ENCODE data around the gene TTC22.

TTC22 gene

DNA sequence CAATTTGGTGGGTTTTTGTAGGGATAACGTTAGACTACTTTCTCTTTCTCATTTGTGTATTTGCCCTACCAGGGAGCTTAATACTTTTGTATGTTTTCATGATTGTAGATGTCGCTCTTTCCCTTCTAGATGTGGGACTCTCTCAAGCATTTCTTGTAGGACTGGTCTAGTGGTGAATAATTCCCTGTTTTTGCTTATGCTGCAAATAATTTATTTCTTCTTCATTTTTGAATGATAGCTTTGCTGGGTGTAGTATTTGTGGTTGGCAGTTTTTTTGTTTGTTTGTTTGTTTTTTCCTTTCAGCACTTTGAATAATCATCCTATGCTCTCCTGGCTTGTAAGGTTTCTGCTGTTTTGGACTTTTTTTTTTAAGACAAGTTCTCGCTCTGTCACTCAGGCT, 22.5 kb upstream of the TTC22 start:
- no peaks in the 10 kb centered on the region for H3K9me3 ChIP-seq (ENCODE audit: control insufficient read depth, low read length)
- no peaks in the 10 kb centered on the region for H3K27me3 ChIP-seq (ENCODE audit: control insufficient read depth, insufficient read depth, low read length)
- H3K9ac ChIP-seq (ENCODE audit: low read length), result no peak overlapping the region
- H3K36me3 ChIP-seq (ENCODE audit: control insufficient read depth, insufficient read depth, low read length), result no peaks in the 10 kb centered on the region
- no peak overlapping the region for H3K4me3 ChIP-seq (ENCODE audit: low read length)
- no peaks in the 10 kb centered on the region for H3K4me1 ChIP-seq (ENCODE audit: control insufficient read depth, insufficient read depth, low read length)

DNA sequence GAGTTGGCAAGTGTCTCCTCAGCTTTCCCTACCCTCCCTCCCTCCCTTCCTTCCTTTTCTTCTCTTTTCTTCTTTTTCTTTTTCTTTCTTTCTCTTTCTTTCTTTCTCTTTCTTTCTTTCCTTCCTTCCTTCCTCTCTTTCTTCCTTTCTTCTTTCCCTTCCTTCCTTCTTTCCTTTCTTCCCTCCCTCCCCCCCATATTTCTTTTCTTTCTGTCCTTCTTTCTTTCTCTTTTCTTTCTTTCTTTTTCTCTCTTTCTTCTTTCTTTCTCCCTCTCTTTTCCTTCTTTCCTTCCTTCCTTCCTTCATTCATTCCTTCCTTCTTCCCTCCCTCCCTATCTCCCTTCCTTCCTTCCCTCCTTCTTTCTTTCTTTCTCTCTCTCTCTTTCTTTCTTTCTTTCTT, 18.6 kb upstream of the TTC22 start:
- H3K9ac ChIP-seq (ENCODE audit: low read length), result no peak overlapping the region
- H3K4me1 ChIP-seq (ENCODE audit: control insufficient read depth, insufficient read depth, low read length), result no peaks in the 10 kb centered on the region
- H3K4me3 ChIP-seq (ENCODE audit: low read length), result no peak overlapping the region
- no peaks in the 10 kb centered on the region for H3K36me3 ChIP-seq (ENCODE audit: control insufficient read depth, insufficient read depth, low read length)
- H3K27me3 ChIP-seq (ENCODE audit: control insufficient read depth, insufficient read depth, low read length), result no peaks in the 10 kb centered on the region
- H3K9me3 ChIP-seq (ENCODE audit: control insufficient read depth, low read length), result no peaks in the 10 kb centered on the region

DNA sequence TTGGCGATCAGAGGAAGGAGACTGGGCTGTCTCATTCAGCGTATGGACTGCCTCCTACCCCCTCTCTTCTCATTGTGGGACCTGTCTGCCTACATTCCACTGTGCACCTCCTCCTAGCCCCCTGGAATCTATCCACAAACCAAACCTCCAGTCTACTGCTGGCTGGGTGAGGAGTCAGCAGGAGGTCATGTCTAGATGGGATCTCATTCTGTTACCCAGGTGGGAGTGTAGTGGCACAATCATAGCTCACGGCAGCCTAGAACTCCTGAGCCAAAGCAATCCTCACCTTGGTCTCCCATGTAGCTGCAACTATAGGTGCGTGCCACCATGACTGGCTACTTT, 18.0 kb upstream of the TTC22 start:
- Histone ChIP-seq H3K36me3 (ENCODE audit: control insufficient read depth, insufficient read depth, low read length) (no peaks in the 10 kb centered on the region), H3K4me1 (ENCODE audit: control insufficient read depth, insufficient read depth, low read length) (no peaks in the 10 kb centered on the region), H3K4me3 (ENCODE audit: low read length) (no peak overlapping the region), H3K9me3 (ENCODE audit: control insufficient read depth, low read length) (no peaks in the 10 kb centered on the region), H3K9ac (ENCODE audit: low read length) (no peak overlapping the region), H3K27me3 (ENCODE audit: control insufficient read depth, insufficient read depth, low read length) (no peaks in the 10 kb centered on the region)

DNA sequence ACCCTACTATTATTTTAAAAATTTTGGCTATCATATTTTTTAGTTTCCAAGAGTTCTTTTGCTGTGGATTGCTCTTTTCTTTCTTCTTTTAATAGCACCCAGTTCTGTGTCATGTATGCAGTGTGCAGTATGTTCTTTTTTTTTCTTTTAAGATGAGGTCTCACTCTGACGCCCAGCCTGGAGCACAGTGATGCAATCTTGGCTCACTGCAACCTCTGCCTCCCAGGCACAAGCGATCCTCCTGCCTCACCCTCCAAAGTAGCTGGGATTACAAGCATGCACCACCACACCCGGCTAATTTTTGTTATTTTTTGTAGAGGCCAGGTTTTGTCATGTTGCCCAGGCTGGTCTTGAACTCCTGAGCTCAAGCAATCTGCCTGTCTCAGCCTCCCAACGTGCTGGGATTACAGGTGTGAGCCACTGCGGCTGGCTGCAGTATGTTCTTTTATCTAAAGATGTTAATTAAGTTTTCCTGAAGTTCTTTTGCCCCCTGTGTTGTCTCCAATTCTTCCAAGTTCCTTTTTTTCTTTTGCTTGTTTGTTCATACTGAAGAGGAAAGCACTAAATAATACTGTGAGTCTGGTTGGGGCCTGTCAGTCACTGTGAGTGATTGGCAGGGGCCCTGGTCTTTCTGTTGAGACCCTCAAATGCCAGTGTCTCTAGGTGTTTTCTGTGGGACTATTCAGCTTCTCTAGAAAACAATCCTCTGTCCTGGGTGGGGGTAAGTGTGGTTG, 17.5 kb upstream of the TTC22 start:
- Histone ChIP-seq H3K27me3 (ENCODE audit: control insufficient read depth, insufficient read depth, low read length) (no peaks in the 10 kb centered on the region), H3K4me3 (ENCODE audit: low read length) (no peak overlapping the region), H3K9me3 (ENCODE audit: control insufficient read depth, low read length) (no peaks in the 10 kb centered on the region), H3K9ac (ENCODE audit: low read length) (no peak overlapping the region), H3K36me3 (ENCODE audit: control insufficient read depth, insufficient read depth, low read length) (no peaks in the 10 kb centered on the region), H3K4me1 (ENCODE audit: control insufficient read depth, insufficient read depth, low read length) (no peaks in the 10 kb centered on the region)

DNA sequence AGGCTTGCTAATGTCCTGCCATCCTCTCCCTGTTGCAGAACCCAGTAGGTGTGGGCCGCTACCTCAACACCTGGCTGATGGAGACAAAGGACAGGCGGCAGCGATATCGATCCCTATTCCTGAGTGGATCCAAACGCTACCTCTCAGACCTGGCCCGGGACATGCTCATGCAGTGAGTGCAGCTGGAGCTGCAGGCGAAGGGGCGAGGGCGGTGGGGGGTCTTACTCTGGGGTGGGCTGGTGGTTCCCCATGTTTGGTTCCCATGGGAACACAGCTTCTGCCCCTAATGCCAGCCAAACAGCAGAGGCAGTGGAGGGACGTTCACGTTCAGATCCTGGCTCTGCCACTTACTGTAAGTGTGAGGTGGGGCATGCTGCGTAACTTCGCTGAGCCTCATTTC, 15.8 kb upstream of the TTC22 start:
- Histone ChIP-seq H3K9me3 (ENCODE audit: control insufficient read depth, low read length) (no peaks in the 10 kb centered on the region), H3K36me3 (ENCODE audit: control insufficient read depth, insufficient read depth, low read length) (no peaks in the 10 kb centered on the region), H3K4me3 (ENCODE audit: low read length) (no peak overlapping the region), H3K4me1 (ENCODE audit: control insufficient read depth, insufficient read depth, low read length) (no peaks in the 10 kb centered on the region), H3K27me3 (ENCODE audit: control insufficient read depth, insufficient read depth, low read length) (no peaks in the 10 kb centered on the region), H3K9ac (ENCODE audit: low read length) (no peak overlapping the region)

DNA sequence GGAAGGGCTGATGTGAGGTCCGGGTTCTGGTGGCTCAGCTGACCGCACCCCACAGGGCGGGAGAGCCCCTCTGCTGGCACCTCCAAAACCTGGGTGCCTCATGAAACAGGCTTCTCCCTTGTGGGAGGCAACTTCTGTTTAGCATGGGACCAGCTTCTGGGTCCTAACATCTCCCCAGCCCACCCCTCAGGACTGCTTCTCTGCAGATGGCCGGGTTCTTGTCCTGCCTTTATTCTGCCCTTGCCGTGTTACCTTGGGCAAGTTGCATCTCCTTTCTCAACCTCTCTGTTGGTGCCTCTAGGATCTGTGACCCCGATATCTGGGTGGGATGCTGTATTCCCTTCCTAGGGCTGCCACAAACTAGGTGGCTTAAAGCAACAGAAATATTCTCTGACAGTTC, 15.0 kb upstream of the TTC22 start:
- Histone ChIP-seq H3K4me3 (ENCODE audit: low read length) (no peak overlapping the region), H3K9me3 (ENCODE audit: control insufficient read depth, low read length) (no peaks in the 10 kb centered on the region), H3K4me1 (ENCODE audit: control insufficient read depth, insufficient read depth, low read length) (no peaks in the 10 kb centered on the region), H3K9ac (ENCODE audit: low read length) (no peak overlapping the region), H3K36me3 (ENCODE audit: control insufficient read depth, insufficient read depth, low read length) (no peaks in the 10 kb centered on the region), H3K27me3 (ENCODE audit: control insufficient read depth, insufficient read depth, low read length) (no peaks in the 10 kb centered on the region)

DNA sequence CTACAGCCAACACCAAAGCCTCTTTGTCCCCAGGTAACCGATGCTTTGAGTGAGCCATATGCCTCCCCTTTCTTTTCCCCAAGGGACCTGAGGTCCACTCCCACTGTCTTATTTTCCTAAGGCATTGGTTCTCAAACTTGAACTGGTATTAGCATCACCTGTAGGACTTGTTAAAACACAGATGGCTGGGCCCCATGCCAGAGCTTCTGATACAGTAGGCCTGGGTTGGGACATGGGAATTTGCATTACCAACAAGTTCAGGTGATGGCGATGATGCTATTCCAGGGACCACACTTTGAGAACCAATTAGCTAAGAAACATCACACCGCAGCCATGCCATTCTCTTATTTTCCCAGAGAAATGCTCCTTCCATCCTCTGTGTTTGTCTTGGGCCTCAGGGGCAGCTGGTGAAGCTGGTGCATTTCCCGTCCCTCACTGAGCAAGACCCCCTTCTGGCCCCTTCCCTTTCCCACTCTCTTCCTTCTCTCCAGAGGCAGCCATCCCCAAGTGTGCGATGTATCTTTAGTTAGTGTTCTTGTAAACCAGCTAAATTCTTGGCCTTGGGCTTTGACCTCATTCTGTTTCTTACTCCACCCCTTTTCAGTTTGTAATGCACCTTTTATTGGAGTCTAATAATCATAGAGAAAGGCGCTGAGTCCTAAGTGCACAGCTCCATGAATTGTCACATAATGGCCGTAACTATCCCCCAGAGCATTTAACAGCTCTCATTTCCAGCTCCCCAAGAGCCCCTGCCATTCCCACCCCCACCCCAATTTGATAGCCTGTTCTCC, 14.2 kb upstream of the TTC22 start:
- no peak overlapping the region for H3K4me3 ChIP-seq (ENCODE audit: low read length)
- no peaks in the 10 kb centered on the region for H3K4me1 ChIP-seq (ENCODE audit: control insufficient read depth, insufficient read depth, low read length)
- H3K27me3 ChIP-seq (ENCODE audit: control insufficient read depth, insufficient read depth, low read length), result no peaks in the 10 kb centered on the region
- no peaks in the 10 kb centered on the region for H3K9me3 ChIP-seq (ENCODE audit: control insufficient read depth, low read length)
- H3K9ac ChIP-seq (ENCODE audit: low read length), result no peak overlapping the region
- H3K36me3 ChIP-seq (ENCODE audit: control insufficient read depth, insufficient read depth, low read length), result no peaks in the 10 kb centered on the region

DNA sequence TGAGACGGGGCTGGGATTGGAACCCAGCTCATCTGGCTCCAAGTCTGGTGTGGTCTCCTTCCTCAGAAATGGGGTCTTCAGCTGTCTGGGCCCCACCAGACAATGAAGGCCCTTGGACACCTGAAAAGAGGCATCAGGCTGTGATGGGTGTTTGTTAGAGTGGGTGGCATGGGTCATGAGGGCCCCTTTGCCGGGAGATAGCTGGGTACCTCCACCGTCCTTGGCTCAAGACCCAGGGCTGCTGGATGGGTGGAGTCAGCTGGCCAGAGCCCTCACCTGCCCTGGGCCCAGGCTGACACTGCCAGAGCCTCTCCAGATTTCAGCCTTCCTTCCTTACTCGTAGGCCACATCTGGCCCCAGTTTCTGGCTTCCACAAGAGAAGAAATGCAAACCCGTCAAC, 13.4 kb upstream of the TTC22 start:
- Histone ChIP-seq H3K9me3 (ENCODE audit: control insufficient read depth, low read length) (no peaks in the 10 kb centered on the region), H3K4me3 (ENCODE audit: low read length) (no peak overlapping the region), H3K36me3 (ENCODE audit: control insufficient read depth, insufficient read depth, low read length) (no peaks in the 10 kb centered on the region), H3K27me3 (ENCODE audit: control insufficient read depth, insufficient read depth, low read length) (no peaks in the 10 kb centered on the region), H3K4me1 (ENCODE audit: control insufficient read depth, insufficient read depth, low read length) (peaks cover 2% of the 10 kb centered on the region), H3K9ac (ENCODE audit: low read length) (no peak overlapping the region)

DNA sequence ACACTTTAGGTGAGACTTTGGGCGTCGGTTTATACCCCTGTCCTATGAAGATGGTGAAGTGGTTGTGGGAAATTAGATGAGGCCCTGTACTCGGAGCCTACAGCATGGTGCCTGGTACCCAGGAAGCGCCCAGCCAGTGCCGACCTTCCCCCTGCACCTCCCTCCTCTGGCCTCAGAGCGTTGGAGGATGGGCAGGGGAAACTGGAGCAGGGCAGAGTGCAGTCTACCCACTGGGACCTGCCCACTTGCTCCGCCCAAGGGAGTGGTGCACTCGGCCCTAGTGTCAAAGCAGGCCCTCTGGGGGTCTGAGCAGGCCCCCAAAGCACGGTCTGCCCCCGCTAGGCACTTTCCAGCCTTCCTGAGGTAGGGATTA, 13.0 kb upstream of the TTC22 start:
- Histone ChIP-seq H3K36me3 (ENCODE audit: control insufficient read depth, insufficient read depth, low read length) (no peaks in the 10 kb centered on the region), H3K27me3 (ENCODE audit: control insufficient read depth, insufficient read depth, low read length) (no peaks in the 10 kb centered on the region), H3K4me1 (ENCODE audit: control insufficient read depth, insufficient read depth, low read length) (peaks cover 5% of the 10 kb centered on the region), H3K4me3 (ENCODE audit: low read length) (no peak overlapping the region), H3K9ac (ENCODE audit: low read length) (no peak overlapping the region), H3K9me3 (ENCODE audit: control insufficient read depth, low read length) (no peaks in the 10 kb centered on the region)

DNA sequence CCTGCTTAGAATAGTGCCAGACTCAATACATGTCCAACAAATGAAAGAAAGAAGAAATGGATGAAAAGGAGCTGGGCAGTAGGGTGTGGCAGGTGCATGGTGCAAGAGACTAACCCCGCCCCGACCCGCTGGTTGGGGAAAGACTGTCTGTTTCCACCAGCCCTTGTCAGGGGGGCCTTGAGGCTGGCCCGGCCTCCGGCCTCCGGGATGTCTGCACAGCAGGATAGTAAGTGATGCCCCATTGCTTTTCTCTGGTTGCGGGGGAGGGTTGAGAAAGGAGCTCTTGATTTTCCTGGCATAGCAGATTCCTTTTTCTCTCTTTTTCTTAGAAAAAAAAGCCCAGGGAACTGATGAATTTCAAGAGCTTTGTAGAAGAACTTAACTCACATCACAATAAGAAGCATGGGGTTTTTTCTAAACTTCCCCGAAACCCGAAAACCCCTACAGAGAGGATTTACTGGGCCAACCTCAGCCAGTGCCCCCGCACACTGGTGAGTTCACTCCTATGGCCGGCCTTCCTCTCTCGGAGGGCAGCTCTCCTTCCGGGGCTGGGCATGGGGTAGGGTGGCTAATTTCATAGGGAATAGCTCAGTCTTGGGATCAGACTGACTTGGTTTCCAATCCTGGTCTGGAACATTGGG, 12.5 kb upstream of the TTC22 start:
- Histone ChIP-seq H3K4me3 (ENCODE audit: low read length) (no peak overlapping the region), H3K9ac (ENCODE audit: low read length) (no peak overlapping the region), H3K9me3 (ENCODE audit: control insufficient read depth, low read length) (no peaks in the 10 kb centered on the region), H3K36me3 (ENCODE audit: control insufficient read depth, insufficient read depth, low read length) (no peaks in the 10 kb centered on the region), H3K4me1 (ENCODE audit: control insufficient read depth, insufficient read depth, low read length) (peaks cover 5% of the 10 kb centered on the region), H3K27me3 (ENCODE audit: control insufficient read depth, insufficient read depth, low read length) (no peaks in the 10 kb centered on the region)

DNA sequence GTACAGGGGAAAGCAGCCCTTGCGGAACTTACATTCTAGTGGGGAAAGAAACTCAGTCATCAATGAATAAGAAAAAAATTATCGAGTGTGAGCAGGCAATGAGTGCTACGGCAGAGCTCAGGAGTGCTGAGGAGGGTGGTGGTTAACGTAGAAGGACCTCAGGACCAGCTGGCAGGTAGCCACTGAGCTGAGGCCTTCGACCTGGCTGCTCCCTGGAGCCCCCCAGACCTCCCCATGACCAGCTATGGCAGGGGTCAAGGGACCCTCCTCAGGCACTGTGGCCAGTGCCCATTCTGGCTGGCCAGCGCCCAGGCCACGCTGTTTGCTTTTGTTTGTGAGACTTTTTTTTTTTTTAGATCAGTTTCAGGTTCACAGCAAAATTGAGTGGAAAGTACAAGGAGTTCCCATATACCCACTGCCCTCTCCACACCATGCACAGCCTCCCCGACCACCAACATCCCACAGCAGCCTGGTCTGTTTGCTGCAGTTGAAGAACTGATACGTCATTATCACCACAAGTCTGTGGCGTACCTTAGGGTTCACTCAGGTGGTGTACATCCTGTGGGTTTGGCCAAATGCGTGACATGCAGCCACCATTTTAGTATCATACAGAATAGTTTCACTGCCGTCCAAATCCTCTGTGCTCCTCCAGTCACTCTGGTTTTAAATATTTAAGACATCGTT, 11.8 kb upstream of the TTC22 start:
- Histone ChIP-seq H3K27me3 (ENCODE audit: control insufficient read depth, insufficient read depth, low read length) (no peaks in the 10 kb centered on the region), H3K36me3 (ENCODE audit: control insufficient read depth, insufficient read depth, low read length) (no peaks in the 10 kb centered on the region), H3K9me3 (ENCODE audit: control insufficient read depth, low read length) (no peaks in the 10 kb centered on the region), H3K4me1 (ENCODE audit: control insufficient read depth, insufficient read depth, low read length) (peaks cover 9% of the 10 kb centered on the region), H3K4me3 (ENCODE audit: low read length) (no peak overlapping the region), H3K9ac (ENCODE audit: low read length) (no peak overlapping the region)
